Spleen (tissue), 7 donors: ENCODE results near the gene MEG3.

ENCODE experiments used
- POLR2A ChIP-seq, 3 donors: fragments of 450-650 bp; IDR thresholded peaks; one replicate each; pipeline ENCODE4 v1.5.1; 2017; ENCODE audit warnings: antibody characterized with exemption in 3 of 3, mild to moderate bottlenecking in 1 of 3
- TF ChIP-seq, protein P1 (sequence below), 11 experiments: fragments of 200-600 bp in 7 of 11; fragments of 450-650 bp in 4 of 11; sonication (generic) in 4 of 11; IDR thresholded peaks in 8 of 11; conservative IDR thresholded peaks in 3 of 11; 1 replicate in 7 of 11; 2 replicates in 4 of 11; pipeline versions ENCODE4 v1.4.0 to v1.8.0; 2016 to 2021; ENCODE audit warnings: antibody characterized with exemption in 11 of 11, inconsistent platforms in 4 of 11, mild to moderate bottlenecking in 1 of 11
- donor health status: DM: no; HTN: no; CAD: no; lungs with moderate emphysema.
- donor health status: DM: no; HTN: no; CAD: no.
- donor health status: DM: no; HTN: no; CAD: no.

DNA sequence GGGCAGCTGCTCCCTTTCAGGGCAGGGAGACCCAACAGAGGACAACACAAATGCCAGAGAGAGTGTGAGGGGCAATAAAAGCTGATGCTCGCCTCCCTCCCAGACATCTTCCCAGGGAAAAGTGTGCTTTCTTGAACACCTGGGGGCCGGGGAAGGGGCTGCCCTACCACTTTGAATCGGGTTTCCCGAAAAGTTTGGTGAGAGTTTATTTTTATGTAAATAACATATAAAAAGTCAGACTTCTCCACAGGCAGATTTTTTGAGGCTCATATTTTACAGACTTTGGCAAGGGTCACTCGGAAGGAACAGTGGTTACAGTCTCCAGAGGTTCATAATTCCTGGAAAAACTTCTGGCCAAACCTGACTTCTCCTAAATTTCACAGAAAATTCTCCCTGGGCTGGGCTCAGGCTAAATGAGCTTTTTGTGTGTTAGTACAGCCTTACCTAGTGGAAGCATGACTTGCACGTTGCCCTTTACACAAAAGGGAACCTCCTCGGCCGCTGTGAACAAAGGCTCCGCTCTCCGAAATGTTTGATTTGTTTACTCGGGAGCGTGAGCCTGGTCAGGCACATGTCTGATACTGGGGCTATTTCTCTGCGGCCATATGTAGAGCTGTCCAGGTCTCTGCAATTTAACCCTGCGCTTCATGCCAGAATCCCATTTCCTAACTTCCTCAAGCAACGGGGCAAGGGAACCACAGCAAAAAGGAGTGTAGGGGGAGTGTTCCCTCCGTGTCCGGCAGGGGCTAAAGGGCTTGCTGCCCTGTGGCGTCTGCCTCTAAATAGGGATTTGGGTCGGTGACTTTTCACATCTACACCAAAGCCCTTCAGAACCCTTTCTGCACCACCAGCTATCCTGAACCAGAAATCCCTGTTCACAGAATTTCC, 74.2 kb downstream of the MEG3 start:
- TF ChIP-seq, protein P1, sequence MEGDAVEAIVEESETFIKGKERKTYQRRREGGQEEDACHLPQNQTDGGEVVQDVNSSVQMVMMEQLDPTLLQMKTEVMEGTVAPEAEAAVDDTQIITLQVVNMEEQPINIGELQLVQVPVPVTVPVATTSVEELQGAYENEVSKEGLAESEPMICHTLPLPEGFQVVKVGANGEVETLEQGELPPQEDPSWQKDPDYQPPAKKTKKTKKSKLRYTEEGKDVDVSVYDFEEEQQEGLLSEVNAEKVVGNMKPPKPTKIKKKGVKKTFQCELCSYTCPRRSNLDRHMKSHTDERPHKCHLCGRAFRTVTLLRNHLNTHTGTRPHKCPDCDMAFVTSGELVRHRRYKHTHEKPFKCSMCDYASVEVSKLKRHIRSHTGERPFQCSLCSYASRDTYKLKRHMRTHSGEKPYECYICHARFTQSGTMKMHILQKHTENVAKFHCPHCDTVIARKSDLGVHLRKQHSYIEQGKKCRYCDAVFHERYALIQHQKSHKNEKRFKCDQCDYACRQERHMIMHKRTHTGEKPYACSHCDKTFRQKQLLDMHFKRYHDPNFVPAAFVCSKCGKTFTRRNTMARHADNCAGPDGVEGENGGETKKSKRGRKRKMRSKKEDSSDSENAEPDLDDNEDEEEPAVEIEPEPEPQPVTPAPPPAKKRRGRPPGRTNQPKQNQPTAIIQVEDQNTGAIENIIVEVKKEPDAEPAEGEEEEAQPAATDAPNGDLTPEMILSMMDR (IDR thresholded peaks at IDR 0.05 in 8 of 11, conservative IDR thresholded peaks at IDR 0.05 in 3 of 11): no peak
- no peak for TF ChIP-seq POLR2A (IDR thresholded peaks at IDR 0.05)
